ENCODE data around the gene SLC39A11. TPM values are rescaled to one million over a fixed set of nuclear protein-coding genes. Genes with fewer than 3 reads are reported as not detected.

Gene SLC39A11
- total RNA-seq, 1 donor from 2014 or later = 13.0 TPM

DNA sequence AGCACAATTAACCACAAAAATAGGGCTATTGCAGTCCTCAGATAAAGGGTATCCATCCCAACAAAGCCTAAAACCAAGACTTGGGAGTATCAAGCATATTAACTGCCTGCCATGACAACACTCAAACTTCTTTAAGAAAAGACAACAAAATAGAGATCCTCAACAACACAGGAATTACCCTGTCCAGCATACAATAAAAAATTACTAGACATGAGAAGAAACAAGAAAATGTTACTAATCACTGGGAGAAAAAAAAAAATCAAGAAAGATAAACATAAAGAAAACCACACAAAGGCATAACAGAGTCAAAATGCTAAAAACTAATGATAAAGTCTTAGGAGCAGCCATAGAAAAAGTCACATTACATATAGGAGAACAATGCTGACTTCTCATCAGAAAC, 73.9 kb downstream of the SLC39A11 start:
- H3K27ac ChIP-seq (ENCODE audit: low read depth, low read length) = no peak overlapping the region
- H3K9ac ChIP-seq (ENCODE audit: low read depth in 1 of 3, low read length in 3 of 3) = no peak overlapping the region
- no peaks in the 10 kb centered on the region for H3K36me3 ChIP-seq (ENCODE audit: control insufficient read depth in 3 of 3, insufficient read depth in 3 of 3, low read length in 3 of 3)
- H3K27me3 ChIP-seq (ENCODE audit: control insufficient read depth in 3 of 3, insufficient read depth in 3 of 3, low read length in 3 of 3) = no peaks in the 10 kb centered on the region
- H3K4me1 ChIP-seq (ENCODE audit: control insufficient read depth in 3 of 3, insufficient read depth in 3 of 3, low read length in 3 of 3) = peaks cover 0 to 7% (median 0%) of the 10 kb centered on the region in 3 donors
- no peak overlapping the region for H3K4me3 ChIP-seq (ENCODE audit: low read length in 3 of 3)
- H3K9me3 ChIP-seq (ENCODE audit: control insufficient read depth in 3 of 3, low read length in 3 of 3) = peaks cover 0 to 5% (median 2%) of the 10 kb centered on the region in 3 donors

- Histone ChIP-seq H3K4me1 (ENCODE audit: control insufficient read depth in 3 of 3, insufficient read depth in 3 of 3, low read length in 3 of 3) (peaks cover 0 to 3% (median 0%) of the 10 kb centered on the region in 3 donors), H3K36me3 (ENCODE audit: control insufficient read depth in 3 of 3, insufficient read depth in 3 of 3, low read length in 3 of 3) (no peaks in the 10 kb centered on the region), H3K27ac (ENCODE audit: low read depth, low read length) (no peak overlapping the region), H3K4me3 (ENCODE audit: low read length in 3 of 3) (no peak overlapping the region), H3K27me3 (ENCODE audit: control insufficient read depth in 3 of 3, insufficient read depth in 3 of 3, low read length in 3 of 3) (no peaks in the 10 kb centered on the region), H3K9ac (ENCODE audit: low read depth in 1 of 3, low read length in 3 of 3) (no peak overlapping the region), H3K9me3 (ENCODE audit: control insufficient read depth in 3 of 3, low read length in 3 of 3) (peaks cover 0 to 5% (median 2%) of the 10 kb centered on the region in 3 donors)
These were observed 74.8 kb downstream of the SLC39A11 start for GRCh38 chr17:73017658-73018057.

DNA sequence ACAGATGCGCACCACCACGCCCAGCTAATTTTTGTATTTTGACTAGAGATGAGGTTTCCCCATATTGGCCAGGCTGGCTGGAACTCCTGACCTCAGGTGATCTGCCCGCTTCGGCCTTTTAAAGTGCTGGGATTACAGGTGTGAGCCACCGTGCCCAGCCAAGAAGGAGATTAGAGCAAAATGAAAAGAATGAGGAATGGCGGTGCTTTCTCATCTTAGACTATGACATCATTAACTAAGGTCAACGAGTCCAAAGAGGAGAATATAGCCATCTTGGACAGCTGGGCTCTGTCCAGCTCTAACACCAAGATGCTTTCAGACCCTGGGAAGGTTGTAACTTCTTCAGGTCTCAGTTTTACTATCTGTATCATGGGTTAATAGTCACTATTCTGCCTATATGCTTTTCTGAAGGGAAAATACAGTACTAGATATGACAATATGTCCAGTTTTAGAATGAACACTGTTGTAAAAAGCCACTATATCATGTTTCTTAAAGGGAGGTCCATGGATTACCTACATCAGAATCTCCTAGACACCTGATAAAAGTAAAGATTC, 76.7 kb downstream of the SLC39A11 start:
- Histone ChIP-seq H3K36me3 (ENCODE audit: control insufficient read depth in 3 of 3, insufficient read depth in 3 of 3, low read length in 3 of 3) (no peaks in the 10 kb centered on the region), H3K9me3 (ENCODE audit: control insufficient read depth in 3 of 3, low read length in 3 of 3) (peaks cover 0 to 5% (median 2%) of the 10 kb centered on the region in 3 donors), H3K27ac (ENCODE audit: low read depth, low read length) (no peak overlapping the region), H3K9ac (ENCODE audit: low read depth in 1 of 3, low read length in 3 of 3) (no peak overlapping the region), H3K4me1 (ENCODE audit: control insufficient read depth in 3 of 3, insufficient read depth in 3 of 3, low read length in 3 of 3) (peaks cover 0 to 3% (median 0%) of the 10 kb centered on the region in 3 donors), H3K4me3 (ENCODE audit: low read length in 3 of 3) (no peak overlapping the region), H3K27me3 (ENCODE audit: control insufficient read depth in 3 of 3, insufficient read depth in 3 of 3, low read length in 3 of 3) (no peaks in the 10 kb centered on the region)

DNA sequence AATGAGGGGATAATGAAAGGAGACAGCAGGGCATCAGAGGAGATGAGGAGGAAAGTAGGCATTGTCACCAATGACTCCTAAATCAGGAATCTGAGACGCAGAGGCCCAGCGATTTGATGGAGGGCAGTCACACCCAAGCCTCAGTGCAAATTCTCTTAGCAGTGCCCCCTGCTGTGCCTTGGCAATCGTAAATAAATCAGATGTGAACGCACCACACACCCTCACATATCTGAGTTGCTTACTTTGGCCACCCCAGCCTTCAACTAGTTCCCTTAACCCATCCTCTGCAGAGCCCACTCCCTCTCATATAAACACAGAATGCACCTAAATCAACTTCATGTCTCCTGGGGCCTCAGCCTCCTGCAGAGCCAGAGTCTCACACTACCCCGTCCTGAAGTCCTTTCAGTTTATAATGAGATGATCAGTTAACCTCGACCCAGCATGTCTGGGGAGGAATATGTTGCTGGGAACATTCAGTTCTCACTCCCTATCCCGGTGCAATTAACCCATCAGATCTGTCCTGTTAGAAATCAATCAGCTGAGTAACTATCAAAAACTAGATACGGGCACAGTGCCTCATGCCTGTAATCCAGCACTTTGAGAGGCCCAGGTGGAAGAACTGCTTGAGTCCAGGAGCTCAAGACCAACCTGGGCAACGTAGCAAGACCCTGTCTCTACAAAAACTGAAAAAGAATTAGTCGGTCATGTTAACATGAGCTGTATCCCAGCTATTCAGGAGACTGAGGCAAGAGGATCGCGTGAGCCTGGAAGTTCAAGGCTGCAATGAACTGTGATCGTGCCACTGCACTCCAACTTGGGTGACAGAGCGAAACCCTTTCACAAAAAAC, 78.4 kb downstream of the SLC39A11 start:
- Histone ChIP-seq H3K27ac (ENCODE audit: low read depth, low read length) (no peak overlapping the region), H3K36me3 (ENCODE audit: control insufficient read depth in 3 of 3, insufficient read depth in 3 of 3, low read length in 3 of 3) (no peaks in the 10 kb centered on the region), H3K27me3 (ENCODE audit: control insufficient read depth in 3 of 3, insufficient read depth in 3 of 3, low read length in 3 of 3) (no peaks in the 10 kb centered on the region), H3K9me3 (ENCODE audit: control insufficient read depth in 3 of 3, low read length in 3 of 3) (peaks cover 0 to 5% (median 2%) of the 10 kb centered on the region in 3 donors), H3K4me1 (ENCODE audit: control insufficient read depth in 3 of 3, insufficient read depth in 3 of 3, low read length in 3 of 3) (peaks cover 0 to 3% (median 0%) of the 10 kb centered on the region in 3 donors), H3K9ac (ENCODE audit: low read depth in 1 of 3, low read length in 3 of 3) (no peak overlapping the region), H3K4me3 (ENCODE audit: low read length in 3 of 3) (no peak overlapping the region)

DNA sequence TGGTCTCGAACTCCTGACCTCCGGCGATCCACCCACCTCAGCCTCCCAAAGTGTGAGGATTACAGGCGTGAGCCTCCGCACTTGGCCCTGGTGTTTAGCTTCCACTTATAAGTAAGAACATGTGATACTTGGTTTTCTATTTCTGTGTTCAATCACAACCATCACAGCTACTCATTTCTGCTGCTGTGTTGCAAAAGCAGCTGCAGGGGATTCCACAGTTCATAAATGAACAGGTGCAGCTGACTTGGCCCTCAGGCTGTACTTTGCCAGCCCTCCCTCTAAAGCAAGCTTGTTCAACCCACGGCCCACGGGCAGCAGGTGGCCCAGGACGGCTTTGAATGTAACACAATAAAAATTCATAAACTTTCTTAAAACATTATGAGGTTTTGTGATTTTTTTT, 79.2 kb downstream of the SLC39A11 start:
- Histone ChIP-seq H3K9ac (ENCODE audit: low read depth in 1 of 3, low read length in 3 of 3) (no peak overlapping the region), H3K9me3 (ENCODE audit: control insufficient read depth in 3 of 3, low read length in 3 of 3) (no peaks in the 10 kb centered on the region), H3K36me3 (ENCODE audit: control insufficient read depth in 3 of 3, insufficient read depth in 3 of 3, low read length in 3 of 3) (no peaks in the 10 kb centered on the region), H3K27ac (ENCODE audit: low read depth, low read length) (no peak overlapping the region), H3K27me3 (ENCODE audit: control insufficient read depth in 3 of 3, insufficient read depth in 3 of 3, low read length in 3 of 3) (no peaks in the 10 kb centered on the region), H3K4me3 (ENCODE audit: low read length in 3 of 3) (no peak overlapping the region), H3K4me1 (ENCODE audit: control insufficient read depth in 3 of 3, insufficient read depth in 3 of 3, low read length in 3 of 3) (peaks cover 0 to 3% (median 0%) of the 10 kb centered on the region in 3 donors)

DNA sequence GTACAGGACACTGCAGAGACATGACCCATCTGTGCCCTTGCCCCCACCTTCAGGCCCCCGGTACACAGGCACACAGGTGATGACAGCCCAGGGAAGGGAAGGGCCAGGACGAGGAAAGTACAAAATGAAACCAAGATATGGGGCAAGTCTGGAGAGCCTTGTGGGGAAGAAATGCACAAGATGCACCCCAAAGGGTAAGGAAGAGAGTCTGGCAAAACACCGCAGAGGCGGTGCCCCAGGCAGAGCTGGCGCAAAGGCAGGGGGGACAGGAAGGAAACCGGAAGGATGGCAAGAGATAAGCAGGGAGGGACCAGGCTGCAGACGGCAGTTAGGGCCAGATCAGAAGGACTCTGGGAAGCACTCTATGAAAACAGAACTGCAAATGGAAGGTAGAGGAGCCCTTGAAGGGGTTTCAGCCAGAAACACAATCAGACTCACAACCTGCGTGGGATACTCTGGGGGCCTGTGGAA, 81.4 kb downstream of the SLC39A11 start:
- Histone ChIP-seq H3K36me3 (ENCODE audit: control insufficient read depth in 3 of 3, insufficient read depth in 3 of 3, low read length in 3 of 3) (no peaks in the 10 kb centered on the region), H3K9ac (ENCODE audit: low read depth in 1 of 3, low read length in 3 of 3) (no peak overlapping the region), H3K27ac (ENCODE audit: low read depth, low read length) (no peak overlapping the region), H3K9me3 (ENCODE audit: control insufficient read depth in 3 of 3, low read length in 3 of 3) (no peaks in the 10 kb centered on the region), H3K4me3 (ENCODE audit: low read length in 3 of 3) (no peak overlapping the region), H3K27me3 (ENCODE audit: control insufficient read depth in 3 of 3, insufficient read depth in 3 of 3, low read length in 3 of 3) (no peaks in the 10 kb centered on the region), H3K4me1 (ENCODE audit: control insufficient read depth in 3 of 3, insufficient read depth in 3 of 3, low read length in 3 of 3) (peaks cover 0 to 3% (median 0%) of the 10 kb centered on the region in 3 donors)

- Histone ChIP-seq H3K4me3 (ENCODE audit: low read length in 3 of 3) (no peak overlapping the region), H3K36me3 (ENCODE audit: control insufficient read depth in 3 of 3, insufficient read depth in 3 of 3, low read length in 3 of 3) (no peaks in the 10 kb centered on the region), H3K27me3 (ENCODE audit: control insufficient read depth in 3 of 3, insufficient read depth in 3 of 3, low read length in 3 of 3) (no peaks in the 10 kb centered on the region), H3K4me1 (ENCODE audit: control insufficient read depth in 3 of 3, insufficient read depth in 3 of 3, low read length in 3 of 3) (peaks cover 0 to 3% (median 0%) of the 10 kb centered on the region in 3 donors), H3K9me3 (ENCODE audit: control insufficient read depth in 3 of 3, low read length in 3 of 3) (no peaks in the 10 kb centered on the region), H3K9ac (ENCODE audit: low read depth in 1 of 3, low read length in 3 of 3) (no peak overlapping the region), H3K27ac (ENCODE audit: low read depth, low read length) (no peak overlapping the region)
These were observed 82.1 kb downstream of the SLC39A11 start for GRCh38 chr17:73010414-73010813.

GRCh38 chr17:73007407-73007806, 85.1 kb downstream of the SLC39A11 start:
- Histone ChIP-seq H3K4me1 (ENCODE audit: control insufficient read depth in 3 of 3, insufficient read depth in 3 of 3, low read length in 3 of 3) (peaks cover 0 to 4% (median 0%) of the 10 kb centered on the region in 3 donors), H3K27me3 (ENCODE audit: control insufficient read depth in 3 of 3, insufficient read depth in 3 of 3, low read length in 3 of 3) (no peaks in the 10 kb centered on the region), H3K36me3 (ENCODE audit: control insufficient read depth in 3 of 3, insufficient read depth in 3 of 3, low read length in 3 of 3) (no peaks in the 10 kb centered on the region), H3K27ac (ENCODE audit: low read depth, low read length) (no peak overlapping the region), H3K9ac (ENCODE audit: low read depth in 1 of 3, low read length in 3 of 3) (no peak overlapping the region), H3K9me3 (ENCODE audit: control insufficient read depth in 3 of 3, low read length in 3 of 3) (no peaks in the 10 kb centered on the region), H3K4me3 (ENCODE audit: low read length in 3 of 3) (no peak overlapping the region)

DNA sequence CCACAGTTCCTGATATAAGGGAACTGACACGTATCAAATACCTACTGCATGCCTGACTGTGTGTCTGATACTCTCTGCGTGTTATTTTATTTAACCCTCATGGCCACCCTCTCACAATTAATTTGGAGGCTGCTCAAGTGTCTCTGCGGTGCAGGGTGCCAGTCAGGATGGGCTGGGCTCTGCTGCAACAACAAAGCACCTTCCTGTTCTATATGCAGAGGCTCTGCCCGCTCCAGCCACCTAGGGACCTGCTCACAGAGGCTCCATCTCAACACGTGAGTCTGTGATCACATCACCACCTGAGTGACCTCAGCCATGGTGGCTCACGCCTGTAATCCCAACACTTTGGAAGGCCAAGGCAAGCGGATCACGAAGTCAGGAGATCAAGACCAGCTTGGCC, 87.1 kb downstream of the SLC39A11 start:
- Histone ChIP-seq H3K27ac (ENCODE audit: low read depth, low read length) (no peak overlapping the region), H3K4me1 (ENCODE audit: control insufficient read depth in 3 of 3, insufficient read depth in 3 of 3, low read length in 3 of 3) (peaks cover 0 to 5% (median 0%) of the 10 kb centered on the region in 3 donors), H3K36me3 (ENCODE audit: control insufficient read depth in 3 of 3, insufficient read depth in 3 of 3, low read length in 3 of 3) (no peaks in the 10 kb centered on the region), H3K27me3 (ENCODE audit: control insufficient read depth in 3 of 3, insufficient read depth in 3 of 3, low read length in 3 of 3) (no peaks in the 10 kb centered on the region), H3K9ac (ENCODE audit: low read depth in 1 of 3, low read length in 3 of 3) (no peak overlapping the region), H3K4me3 (ENCODE audit: low read length in 3 of 3) (no peak overlapping the region), H3K9me3 (ENCODE audit: control insufficient read depth in 3 of 3, low read length in 3 of 3) (no peaks in the 10 kb centered on the region)

DNA sequence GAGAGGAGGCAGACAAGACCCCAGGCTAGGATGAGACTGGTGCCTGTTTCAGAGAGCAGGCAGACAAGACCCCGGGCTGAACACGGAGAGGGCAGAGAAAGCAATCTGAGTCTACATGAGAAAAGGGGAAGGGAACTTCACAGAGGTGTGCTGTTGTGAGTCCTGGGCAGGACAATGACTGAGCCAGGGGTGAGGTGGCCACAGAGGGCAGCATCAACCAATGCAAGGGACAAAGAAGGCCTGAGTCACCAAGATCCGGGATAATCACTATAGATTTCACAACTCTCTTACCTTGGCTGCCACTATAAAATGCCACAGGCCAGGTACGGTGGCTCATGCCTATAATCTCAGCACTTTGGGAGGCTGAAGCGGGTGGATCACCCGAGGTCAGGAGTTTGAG, 89.0 kb downstream of the SLC39A11 start:
- Histone ChIP-seq H3K9me3 (ENCODE audit: control insufficient read depth in 3 of 3, low read length in 3 of 3) (no peaks in the 10 kb centered on the region), H3K4me3 (ENCODE audit: low read length in 3 of 3) (no peak overlapping the region), H3K27ac (ENCODE audit: low read depth, low read length) (no peak overlapping the region), H3K36me3 (ENCODE audit: control insufficient read depth in 3 of 3, insufficient read depth in 3 of 3, low read length in 3 of 3) (no peaks in the 10 kb centered on the region), H3K27me3 (ENCODE audit: control insufficient read depth in 3 of 3, insufficient read depth in 3 of 3, low read length in 3 of 3) (no peaks in the 10 kb centered on the region), H3K9ac (ENCODE audit: low read depth in 1 of 3, low read length in 3 of 3) (no peak overlapping the region), H3K4me1 (ENCODE audit: control insufficient read depth in 3 of 3, insufficient read depth in 3 of 3, low read length in 3 of 3) (peaks cover 0 to 5% (median 0%) of the 10 kb centered on the region in 3 donors)
